DMS79 treated with DMSO at 0.1 percent for 48 hours (cell line): ENCODE measurements around the gene AGFG2.
A peak's percentile ranks its signal among the peaks of the same experiment; 100 is the strongest.

Experiments
- DNase-seq: peaks from one replicate; lab custom pipeline; 2025; lab: John Stamatoyannopoulos, UW

AGFG2 gene

DNA sequence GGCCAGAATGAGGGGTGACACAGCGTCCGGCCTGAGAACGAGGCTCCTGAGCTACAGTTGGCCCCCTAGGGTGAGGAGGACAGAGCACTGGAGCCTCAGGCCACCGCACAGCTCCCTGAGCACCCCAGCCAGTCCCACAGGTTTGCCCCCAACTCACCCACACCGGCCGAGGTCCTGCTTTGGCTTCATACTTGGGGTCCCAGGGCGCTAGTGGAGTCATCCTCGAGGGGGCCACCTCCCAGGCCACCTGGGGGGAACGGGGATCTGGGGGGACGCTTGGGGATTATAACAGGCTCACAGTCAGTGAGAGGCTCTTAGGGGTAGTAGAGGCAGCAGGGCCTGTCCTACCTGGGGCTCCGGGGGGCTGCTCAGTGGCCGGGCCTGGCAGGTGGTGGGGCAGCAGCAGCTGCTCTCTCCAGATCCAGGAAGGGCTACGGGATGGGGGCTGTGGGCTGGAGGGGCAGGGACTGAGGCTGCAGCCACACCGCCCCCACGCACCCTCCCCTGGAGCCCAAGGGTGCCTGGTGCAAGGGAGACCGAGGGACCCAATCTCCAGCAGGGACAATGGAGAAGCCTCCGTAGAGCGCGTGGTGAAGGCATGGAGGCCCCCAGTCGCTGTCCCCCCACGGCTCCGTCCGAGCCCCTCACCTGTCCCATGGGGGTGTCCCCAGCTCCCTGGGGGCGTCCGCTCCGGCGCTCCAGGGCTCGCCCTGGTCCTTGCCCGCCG, 34.1 kb downstream of the AGFG2 start:
- no peak for DNase-seq

GRCh38 chr7:100573691-100574361, 34.8 kb downstream of the AGFG2 start, which contains the start of gene SAP25:
SAP25 (minus strand) TSS chr7:100573900; CDS start chr7:100573742, 158 bp downstream.
- no peak for DNase-seq

- no peak for DNase-seq
These were observed 35.6 kb downstream of the AGFG2 start for GRCh38 chr7:100574362-100575205.

- DNase-seq = no peak
These were observed 36.2 kb downstream of the AGFG2 start for GRCh38 chr7:100575206-100575631.

DNA sequence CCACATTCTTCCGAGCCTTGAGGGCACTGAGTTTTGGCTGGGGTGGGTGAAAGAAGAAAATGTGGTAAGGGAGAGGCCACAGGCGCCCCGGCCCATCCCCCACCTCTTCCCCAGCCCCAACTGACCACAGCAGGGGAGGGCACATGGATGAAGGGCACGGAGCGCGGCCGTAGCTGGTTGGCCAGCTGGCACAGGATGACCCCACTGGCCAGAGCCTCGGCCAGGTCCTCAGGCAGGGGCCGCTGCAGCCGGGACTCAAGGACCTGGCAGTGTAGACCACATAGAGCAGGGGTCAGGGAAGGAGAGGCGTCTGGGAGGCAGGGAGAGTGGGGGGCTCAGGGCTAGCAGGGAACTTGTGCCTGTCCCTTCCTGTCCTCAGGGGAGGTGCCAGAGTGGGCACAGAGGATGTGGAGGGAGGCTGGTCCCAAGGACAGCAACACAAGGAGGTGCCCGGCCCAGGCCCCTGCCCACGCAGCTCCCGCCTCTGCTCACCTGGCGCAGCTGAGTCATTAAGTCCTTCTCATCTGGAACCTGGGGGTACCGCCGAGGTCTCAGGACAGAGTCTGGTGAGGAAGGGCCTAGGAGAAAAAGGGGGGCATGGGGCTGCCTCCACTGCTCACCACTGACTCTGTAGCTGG, 36.9 kb downstream of the AGFG2 start:
- no peak for DNase-seq

GRCh38 chr7:100576384-100576993, 37.5 kb downstream of the AGFG2 start:
- no peak for DNase-seq

DNA sequence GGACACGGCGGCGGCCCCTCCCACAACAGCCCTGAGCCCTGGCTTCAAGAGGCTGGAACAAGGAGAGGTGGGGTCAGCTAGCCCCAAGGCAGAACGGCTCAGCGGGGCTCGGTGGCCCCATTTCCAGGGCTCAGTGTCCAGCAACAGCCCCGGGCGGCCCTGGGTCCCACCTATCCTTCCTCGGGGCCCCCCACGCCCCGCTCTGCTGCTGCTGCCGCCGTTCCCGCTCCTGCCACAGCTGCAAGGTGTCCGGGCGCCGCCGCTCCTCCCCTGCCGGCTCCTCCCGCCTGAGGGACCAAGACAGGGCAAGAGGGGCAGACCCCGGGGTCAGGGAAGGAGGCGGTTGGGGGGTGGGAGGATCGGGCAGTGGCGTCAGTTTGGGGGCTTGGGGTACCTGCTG, 38.1 kb downstream of the AGFG2 start:
- no peak for DNase-seq

DNA sequence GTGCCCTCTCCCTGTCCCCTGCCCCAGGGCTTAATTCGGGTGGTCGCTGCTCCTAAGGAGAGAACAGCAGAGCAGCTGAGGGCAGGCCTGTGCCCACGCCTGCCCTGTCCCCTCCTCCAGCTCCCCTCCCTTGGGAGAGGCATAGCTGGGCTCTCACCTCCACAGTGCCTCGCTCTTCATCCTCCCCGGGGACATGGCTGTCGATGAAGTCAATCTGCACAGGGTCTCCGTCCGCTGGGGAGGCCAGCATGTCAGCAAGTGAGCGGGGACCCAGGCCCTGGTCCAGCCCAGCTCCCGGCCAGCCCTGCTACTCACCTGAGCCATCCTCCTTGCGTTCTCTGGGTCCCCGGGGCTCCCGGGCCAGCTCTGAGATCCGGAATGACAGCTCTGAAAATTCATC, 38.5 kb downstream of the AGFG2 start:
- no peak for DNase-seq

- no peak for DNase-seq
These were observed 39.5 kb downstream of the AGFG2 start for GRCh38 chr7:100578246-100579183.

- DNase-seq = no peak
These were observed 41.7 kb downstream of the AGFG2 start for GRCh38 chr7:100580466-100581283.

DNA sequence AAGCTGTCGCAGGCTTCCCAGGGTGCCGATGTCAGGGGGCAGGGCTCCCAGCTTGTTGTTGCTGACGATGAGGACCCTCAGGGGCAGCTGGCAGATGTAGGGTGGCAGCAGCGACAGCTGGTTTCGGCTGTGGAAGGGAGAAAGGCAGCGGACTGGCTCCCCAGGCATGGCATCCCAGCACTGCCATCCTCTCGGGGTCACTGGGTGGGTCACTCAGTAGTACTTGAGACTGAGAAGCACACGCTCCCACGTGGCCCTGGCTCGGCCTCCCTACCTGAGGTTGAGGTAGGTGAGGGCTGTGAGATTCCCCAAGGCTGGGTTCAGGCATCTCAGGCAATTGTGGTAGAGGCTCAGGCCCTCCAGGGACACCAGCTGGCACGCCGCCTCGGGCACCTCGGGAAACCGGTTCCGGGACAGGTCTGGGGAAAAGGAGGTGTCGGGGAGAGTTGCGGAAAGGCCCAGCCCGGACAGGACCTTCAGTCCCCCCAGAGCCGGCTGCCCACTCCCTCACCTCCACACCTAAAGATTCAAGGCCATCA, 43.1 kb downstream of the AGFG2 start:
- DNase-seq = peak; percentile 15

DNA sequence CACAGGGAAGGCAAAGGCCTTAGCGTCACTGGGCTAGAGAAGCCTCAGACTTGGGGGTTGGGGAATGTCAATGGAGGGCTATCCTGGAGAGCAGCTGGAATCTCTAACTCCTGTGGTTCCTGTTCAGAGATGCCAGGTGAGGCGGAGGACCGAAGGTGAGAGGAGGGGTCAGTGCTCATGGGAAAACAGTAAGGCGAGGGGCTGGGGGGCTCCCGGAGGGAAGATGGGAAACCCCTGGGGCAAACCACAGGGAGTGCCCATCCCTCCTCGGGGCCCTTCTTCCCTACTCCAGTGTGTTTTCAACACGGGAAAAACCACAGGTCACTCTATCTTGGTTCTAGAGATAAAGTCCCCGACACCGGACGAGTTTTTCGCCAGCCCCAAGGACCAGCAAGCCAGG, 43.6 kb downstream of the AGFG2 start:
- DNase-seq = no peak

- DNase-seq = no peak
These were observed 44.4 kb downstream of the AGFG2 start for GRCh38 chr7:100583132-100584053.

GRCh38 chr7:100584054-100584682, 45.2 kb downstream of the AGFG2 start:
- no peak for DNase-seq

DNA sequence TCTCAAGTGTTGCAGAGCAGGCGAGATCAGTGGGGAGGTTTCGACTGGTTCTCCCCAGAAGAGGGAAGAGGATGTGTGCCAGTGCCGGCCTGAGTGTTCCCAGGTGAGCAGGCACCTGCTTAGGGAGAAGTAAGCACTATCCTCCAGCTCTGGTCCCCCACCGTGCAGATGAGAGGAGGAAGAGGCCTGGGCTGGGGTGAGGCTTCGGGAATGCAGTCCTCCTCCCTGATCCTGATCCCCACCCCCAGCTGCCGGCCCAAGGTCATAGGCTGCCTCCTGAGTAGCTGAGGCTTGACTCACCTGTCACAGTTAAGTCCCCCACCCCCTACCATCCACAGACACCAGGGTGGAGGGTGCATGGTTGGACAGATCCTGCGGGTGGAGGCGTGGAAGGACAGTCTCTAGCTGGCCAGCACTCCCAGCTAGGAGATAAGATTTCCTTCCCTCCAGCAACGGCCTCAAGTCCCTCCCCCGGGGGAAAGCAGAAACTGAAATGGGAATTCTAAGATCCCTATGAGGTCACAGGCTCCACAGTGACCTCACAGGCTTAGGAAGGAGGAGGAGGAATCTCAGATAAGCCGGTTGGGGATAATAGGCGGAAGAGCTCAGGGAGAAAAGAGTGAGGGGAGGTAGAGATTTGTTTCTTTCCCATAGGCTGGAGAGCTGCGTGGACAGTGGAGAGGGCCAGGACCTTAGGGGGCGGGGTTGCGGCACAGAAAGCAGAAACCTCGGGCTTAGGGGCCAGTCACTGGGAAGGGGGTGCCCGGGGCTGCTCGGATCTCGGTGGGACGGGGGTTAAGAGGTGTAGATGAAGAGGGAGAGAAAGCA, 45.9 kb downstream of the AGFG2 start:
- DNase-seq = peak; percentile 33

- peak; percentile 70 for DNase-seq
These were observed 46.7 kb downstream of the AGFG2 start, which contains the start of gene LRCH4 for GRCh38 chr7:100585511-100586265. LRCH4 (minus strand) TSS chr7:100586129; CDS start chr7:100586100, 29 bp downstream.
